Adrenal gland (tissue), 12 donors: ENCODE measurements around the gene COL6A2. TPM values are rescaled to one million over a fixed set of nuclear protein-coding genes. Genes with fewer than 3 reads are reported as not detected.
A peak's percentile ranks its signal among the peaks of the same experiment; 100 is the strongest.

Experiments
- DNase-seq, 7 donors: peaks; one replicate each; pipeline ENCODE4 v3.0.0-alpha.2; 2019 to 2020
- H3K27ac ChIP-seq, 5 donors: fragments of 200-600 bp; sonication (generic) in 4 of 5; 1 replicate in 3 of 5; 2 replicates in 2 of 5; pipeline versions ENCODE4 v1.5.1 to v1.8.0; 2016 to 2020; ENCODE audit warnings: mild to moderate bottlenecking in 1 of 5
- H3K27me3 ChIP-seq: fragments of 200-600 bp; 2 replicates; pipeline ENCODE4 v1.8.0; 2021
- H3K36me3 ChIP-seq, 2 donors: fragments of 200-600 bp; replicated peaks in 1 of 2; 1 replicate in 1 of 2; 2 replicates in 1 of 2; pipeline versions ENCODE4 v1.5.1 to v1.8.0; 2018 to 2022
- H3K4me1 ChIP-seq, 2 donors: fragments of 200-600 bp; replicated peaks in 1 of 2; 1 replicate in 1 of 2; 2 replicates in 1 of 2; pipeline versions ENCODE4 v1.5.1 to v1.8.0; 2018 to 2021
- H3K4me3 ChIP-seq, 4 donors: fragments of 200-600 bp; sonication (generic) in 3 of 4; one replicate each; pipeline ENCODE4 v1.5.1; 2016 to 2018
- H3K9me3 ChIP-seq, 3 donors: fragments of 200-600 bp; sonication (generic) in 1 of 3; replicated peaks in 1 of 3; 1 replicate in 2 of 3; 2 replicates in 1 of 3; pipeline versions ENCODE4 v1.5.1 to v1.8.0; 2016 to 2021
- POLR2A ChIP-seq, 2 donors: fragments of 450-650 bp; IDR thresholded peaks; one replicate each; pipeline ENCODE4 v1.6.1; 2017; ENCODE audit warnings: antibody characterized with exemption in 2 of 2, mild to moderate bottlenecking in 2 of 2, moderate library complexity in 1 of 2
- WGBS, 4 donors: extraction: QIAGEN DNeasy Blood & Tissue Kit in 2 of 4; methylation state at CpG; one replicate each; pipeline versions ENCODE4 v1.1.5 to v1.1.7; 2013 to 2017; 5-methylcytosine and 5-hydroxymethylcytosine counted together
- intact Hi-C, 2 donors: fragments of 100-400 bp; cut with DNase I; formaldehyde crosslinking; loops; one replicate each; pipeline versions ENCODE4 v1.14.1 to v1.15.0; 2022 to 2023
- polyA plus RNA-seq, 3 donors: library from polyadenylated mRNA; stranded (reverse); fragments of 200-250 nt in 2 of 3; fragments of 350-450 nt in 1 of 3; fragmentation: Illumina TruSeq in 1 of 3; extraction: RNeasy Lipid Tissue Mini Kit (QIAGEN cat#74804) in 1 of 3; gene quantifications; one replicate each; pipeline ENCODE4 v1.2.3, GENCODE V29; 2013 to 2014
- total RNA-seq, 9 donors: library from RNA; depleted of rRNA in 4 of 9; stranded (reverse); fragments of >200 nt in 4 of 9; fragments of 120-200 nt in 1 of 9; fragmentation: NEBNext Ultra II Directional in 1 of 9; extraction: Animal tissue kit (Norgen Biotek cat#: 25700) in 1 of 9; gene quantifications; one replicate each; pipeline versions ENCODE4 v1.1.0 to v1.2.4, GENCODE V29; 2013 to 2023
- TF ChIP-seq, protein P1 (sequence below), 6 experiments: fragments of 450-650 bp in 4 of 6; fragments of 200-600 bp in 2 of 6; sonication (generic) in 1 of 6; IDR thresholded peaks; 1 replicate in 5 of 6; 2 replicates in 1 of 6; pipeline versions ENCODE4 v1.5.1 to v1.8.0; 2016 to 2021; ENCODE audit warnings: antibody characterized with exemption in 6 of 6, mild to moderate bottlenecking in 2 of 6, moderate library complexity in 1 of 6
- donor health status: healthy with polysubstance abuse.
- donor health status: Bipolar disorder and iron deficiency.
- donor health status: DM: yes; HTN: yes; CAD: no.
- donor health status: DM: no; HTN: no; CAD: no.
- donor health status: DM: no; HTN: no; CAD: no.
- donor health status: DM: yes; HTN: yes; CAD: no.

Gene COL6A2
- total and polyA plus RNA-seq, 12 donors = 19.0 to 543 (median 181) TPM

DNA sequence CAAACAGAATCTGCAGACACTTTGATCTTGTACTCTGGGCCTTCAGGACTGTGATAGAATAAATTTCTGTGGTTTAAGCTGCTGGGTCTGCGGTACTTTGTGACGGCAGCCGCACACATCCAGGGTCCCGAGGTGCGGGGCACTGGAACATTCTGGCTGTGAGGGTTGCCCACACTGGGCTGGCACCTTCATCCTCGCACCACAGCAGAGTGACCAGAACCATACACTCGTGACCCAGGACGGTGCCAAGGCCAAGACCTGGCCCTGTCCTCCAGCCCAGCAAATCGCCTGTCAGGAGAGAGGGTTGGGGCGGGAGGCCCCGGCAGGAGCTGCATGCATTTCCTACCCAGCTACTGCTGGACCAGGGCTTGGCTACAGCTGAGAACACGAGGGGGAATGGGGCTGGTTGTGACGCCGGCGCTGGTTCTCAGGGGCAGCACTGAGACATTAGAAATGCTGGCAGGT is 60.1 kb downstream of the COL6A2 start:
- Histone ChIP-seq H3K4me3 (no peak overlapping the region), H3K9me3 (no peaks in the 10 kb centered on the region), H3K36me3 (no peaks in the 10 kb centered on the region), H3K27me3 (no peaks in the 10 kb centered on the region), H3K4me1 (peaks cover 6 to 7% of the 10 kb centered on the region in 2 donors), H3K27ac (no peak overlapping the region)
- WGBS, 4 donors = 72 to 94% (median 77%) methylated on average over 4 to 15 of the region's 15 CpGs
- intact Hi-C loops = no loop called here
- no peak for TF ChIP-seq POLR2A (IDR thresholded peaks at IDR 0.05)
- TF ChIP-seq, protein P1, sequence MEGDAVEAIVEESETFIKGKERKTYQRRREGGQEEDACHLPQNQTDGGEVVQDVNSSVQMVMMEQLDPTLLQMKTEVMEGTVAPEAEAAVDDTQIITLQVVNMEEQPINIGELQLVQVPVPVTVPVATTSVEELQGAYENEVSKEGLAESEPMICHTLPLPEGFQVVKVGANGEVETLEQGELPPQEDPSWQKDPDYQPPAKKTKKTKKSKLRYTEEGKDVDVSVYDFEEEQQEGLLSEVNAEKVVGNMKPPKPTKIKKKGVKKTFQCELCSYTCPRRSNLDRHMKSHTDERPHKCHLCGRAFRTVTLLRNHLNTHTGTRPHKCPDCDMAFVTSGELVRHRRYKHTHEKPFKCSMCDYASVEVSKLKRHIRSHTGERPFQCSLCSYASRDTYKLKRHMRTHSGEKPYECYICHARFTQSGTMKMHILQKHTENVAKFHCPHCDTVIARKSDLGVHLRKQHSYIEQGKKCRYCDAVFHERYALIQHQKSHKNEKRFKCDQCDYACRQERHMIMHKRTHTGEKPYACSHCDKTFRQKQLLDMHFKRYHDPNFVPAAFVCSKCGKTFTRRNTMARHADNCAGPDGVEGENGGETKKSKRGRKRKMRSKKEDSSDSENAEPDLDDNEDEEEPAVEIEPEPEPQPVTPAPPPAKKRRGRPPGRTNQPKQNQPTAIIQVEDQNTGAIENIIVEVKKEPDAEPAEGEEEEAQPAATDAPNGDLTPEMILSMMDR (IDR thresholded peaks at IDR 0.05) = no peak
- peak in 3 of 7 donors; percentile 21 to 49 (median 46) for DNase-seq

DNA sequence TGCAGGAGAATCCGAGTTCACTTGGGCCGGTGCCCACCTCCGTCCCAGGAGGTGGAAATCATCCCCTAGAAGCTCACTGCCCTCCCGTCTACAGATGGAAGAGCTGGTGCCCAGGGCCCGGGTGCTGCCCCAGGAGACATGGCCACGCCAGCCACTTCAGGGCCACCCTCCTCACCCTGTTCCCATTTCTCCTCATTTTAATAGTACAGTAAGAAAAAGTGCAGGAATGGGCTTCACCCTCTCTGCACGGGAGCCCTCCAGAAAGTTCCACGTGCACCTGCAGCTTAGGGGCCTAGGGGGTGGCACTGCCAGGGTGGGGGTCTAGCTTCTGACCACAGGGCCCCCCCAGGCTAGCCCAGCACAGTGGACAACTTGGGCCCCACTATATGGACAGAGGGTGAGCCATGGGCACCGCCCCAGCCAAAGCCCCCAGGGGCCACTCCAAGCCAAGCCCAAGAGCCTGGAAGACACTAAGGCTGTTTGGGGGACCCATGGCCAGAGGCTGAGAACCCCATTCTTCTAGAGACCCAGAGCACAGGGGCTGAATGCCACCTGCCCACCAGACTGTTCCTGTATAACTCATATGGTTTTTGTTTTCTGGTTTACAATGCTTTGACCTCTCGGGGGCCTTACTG is 60.9 kb downstream of the COL6A2 start:
- DNase-seq = peak in 1 of 7 donors; percentile 36
- H3K27me3 ChIP-seq = no peaks in the 10 kb centered on the region
- H3K4me1 ChIP-seq = no peaks in the 10 kb centered on the region
- intact Hi-C loops = no loop called here
- no peak overlapping the region for H3K27ac ChIP-seq
- TF ChIP-seq POLR2A (IDR thresholded peaks at IDR 0.05) = no peak
- TF ChIP-seq, protein P1 (IDR thresholded peaks at IDR 0.05) = no peak
- no peaks in the 10 kb centered on the region for H3K9me3 ChIP-seq
- no peaks in the 10 kb centered on the region for H3K36me3 ChIP-seq
- 93 to 96% (median 93%) methylated on average over 6 to 10 of the region's 10 CpGs for WGBS, 4 donors
- no peak overlapping the region for H3K4me3 ChIP-seq

DNA sequence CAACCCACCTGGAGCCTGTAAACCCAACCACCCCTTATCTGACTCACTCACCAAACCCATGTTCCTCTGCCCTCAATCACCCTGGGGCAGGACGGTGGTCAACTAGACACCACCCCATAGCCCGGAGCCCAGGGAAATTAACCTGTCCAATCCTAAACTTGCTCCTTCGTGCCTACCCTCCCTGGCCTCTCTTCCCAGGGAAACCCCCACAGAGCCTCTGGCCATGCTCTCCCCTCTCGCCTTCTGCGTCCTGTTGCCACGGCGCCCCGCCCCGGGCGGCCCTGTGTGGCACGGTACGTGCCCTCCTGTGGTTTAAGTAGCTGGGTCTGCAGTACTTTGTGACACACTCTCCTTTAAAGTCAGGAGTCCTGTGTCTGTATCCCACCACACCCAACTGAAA is 61.5 kb downstream of the COL6A2 start:
- Histone ChIP-seq H3K9me3 (no peaks in the 10 kb centered on the region), H3K4me3 (no peak overlapping the region), H3K27me3 (no peaks in the 10 kb centered on the region), H3K36me3 (no peaks in the 10 kb centered on the region), H3K4me1 (no peaks in the 10 kb centered on the region), H3K27ac (no peak overlapping the region)
- DNase-seq = peak in 2 of 7 donors; percentile 15 to 21
- TF ChIP-seq POLR2A (IDR thresholded peaks at IDR 0.05) = no peak
- TF ChIP-seq, protein P1 (IDR thresholded peaks at IDR 0.05) = no peak
- WGBS, 4 donors = 92 to 95% (median 94%) methylated on average over 10 to 12 of the region's 12 CpGs
- intact Hi-C loops = no loop called here

DNA sequence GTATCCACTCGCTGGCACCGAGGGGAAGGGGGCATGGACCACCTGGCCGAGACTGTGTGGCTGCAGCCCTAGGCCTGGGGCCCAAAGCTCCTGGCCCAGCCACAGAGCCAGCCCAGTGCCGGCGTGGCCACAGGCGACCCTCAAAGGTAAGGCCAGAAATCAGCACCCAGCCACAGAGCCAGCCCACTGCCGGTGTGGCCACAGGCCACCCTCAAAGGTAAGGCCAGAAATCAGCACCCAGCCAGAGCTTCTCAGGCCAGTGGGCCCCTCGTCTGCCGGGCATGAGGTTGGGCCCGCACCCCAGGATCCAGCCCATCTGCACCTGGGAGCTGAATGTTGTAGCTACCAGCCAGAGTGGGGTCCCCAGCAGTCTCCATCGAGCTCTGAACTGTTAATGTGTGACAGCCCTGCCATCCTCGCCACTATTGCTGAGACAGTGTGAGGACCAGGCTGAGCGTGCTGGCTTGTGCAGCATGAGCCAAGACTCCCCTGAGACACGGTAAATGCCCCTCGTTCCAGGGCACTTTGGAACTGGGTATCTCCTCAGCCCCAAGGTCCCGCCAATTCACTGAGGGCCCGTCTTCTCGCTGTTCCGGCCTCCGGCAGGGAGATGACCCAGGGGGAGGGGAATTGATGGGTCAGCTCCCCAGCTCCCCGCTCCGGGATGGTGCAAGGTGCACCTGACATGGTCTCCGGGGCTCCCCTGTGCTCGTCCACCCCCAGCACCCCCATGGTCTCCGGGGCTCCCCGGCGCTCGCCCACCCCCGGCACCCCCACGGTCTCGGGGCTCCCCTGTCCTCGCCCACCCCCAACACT is 62.1 kb downstream of the COL6A2 start:
- H3K4me3 ChIP-seq = no peak overlapping the region
- no peaks in the 10 kb centered on the region for H3K9me3 ChIP-seq
- H3K36me3 ChIP-seq = no peaks in the 10 kb centered on the region
- no peaks in the 10 kb centered on the region for H3K4me1 ChIP-seq
- intact Hi-C loops = no loop called here
- TF ChIP-seq, protein P1 (IDR thresholded peaks at IDR 0.05) = no peak
- TF ChIP-seq POLR2A (IDR thresholded peaks at IDR 0.05) = no peak
- no peaks in the 10 kb centered on the region for H3K27me3 ChIP-seq
- peak in 2 of 7 donors; percentile 16 to 41 for DNase-seq
- H3K27ac ChIP-seq = no peak overlapping the region
- 94 to 98% (median 95%) methylated on average over 16 to 32 of the region's 32 CpGs for WGBS, 4 donors
